Measurements from ENCODE around the gene VPS50.

The VPS50 gene

DNA sequence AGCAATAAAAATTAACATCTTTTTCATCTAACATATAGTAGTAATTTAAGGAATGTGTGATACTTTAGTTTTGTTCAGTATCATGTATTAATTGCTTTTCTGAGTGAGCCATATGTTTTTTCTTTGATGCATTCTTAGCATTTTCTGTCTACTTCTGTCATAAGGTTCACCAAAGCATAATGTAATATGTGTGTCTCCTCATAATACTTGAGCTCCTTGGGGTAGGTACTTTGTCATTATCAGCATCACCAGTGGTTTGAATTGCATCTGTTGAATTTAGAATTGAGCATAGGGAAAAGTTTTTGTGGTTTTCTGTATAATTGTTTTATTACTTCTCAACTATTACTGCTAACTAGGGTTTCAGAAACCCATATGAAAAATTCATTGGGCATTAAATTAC, 26.5 kb downstream of the VPS50 start:
- DNase-seq (ENCODE audit: extremely low spot score) = no peak
- POLR2A ChIA-PET = no interaction called here
- CTCF ChIA-PET = interaction anchor here (1.0 to 1.3 kb wide), 2 partner anchors 15 to 59 kb away, joined by 3 to 4 read pairs; no protein-coding TSS in a partner anchor
- TF ChIP-seq CTCF (IDR thresholded peaks at IDR 0.05; ENCODE audit: control extremely low read depth, extremely low read depth, low read depth, missing control alignments) = no peak

- CTCF ChIA-PET = interaction anchor here (1.6 kb wide), 1 partner anchor 14 kb away, joined by 3 read pairs; no protein-coding TSS in a partner anchor
- no peak for TF ChIP-seq CTCF (IDR thresholded peaks at IDR 0.05; ENCODE audit: control extremely low read depth, extremely low read depth, low read depth, missing control alignments)
- no peak for DNase-seq (ENCODE audit: extremely low spot score)
- POLR2A ChIA-PET = no interaction called here
These were observed 30.4 kb downstream of the VPS50 start for GRCh38 chr7:93262535-93262934.

DNA sequence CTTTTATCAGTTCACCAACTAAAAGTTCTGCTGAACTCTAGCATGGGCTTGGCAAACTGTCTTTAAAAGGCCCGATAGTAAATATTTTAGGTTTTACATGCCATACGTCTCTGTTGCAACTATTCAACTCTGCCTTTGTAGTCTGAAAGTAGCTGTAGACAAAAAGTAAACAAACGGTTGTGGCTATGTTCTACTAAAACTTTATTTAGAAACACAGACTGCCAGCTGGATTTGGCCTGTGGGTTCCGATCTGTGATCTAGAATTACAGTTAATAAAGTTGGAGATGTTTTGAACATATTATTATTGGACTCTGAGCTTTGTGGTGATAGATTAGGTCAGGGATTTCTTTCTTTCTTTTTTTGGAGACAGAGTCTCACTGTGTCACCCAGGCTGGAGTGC, 33.1 kb downstream of the VPS50 start:
- DNase-seq (ENCODE audit: extremely low spot score) = no peak
- POLR2A ChIA-PET = no interaction called here
- CTCF ChIA-PET = interaction anchor here (0.6 to 1.5 kb wide), 4 partner anchors 10 to 45 kb away, joined by 3 to 6 read pairs (median 4); no protein-coding TSS in a partner anchor
- no peak for TF ChIP-seq CTCF (IDR thresholded peaks at IDR 0.05; ENCODE audit: control extremely low read depth, extremely low read depth, low read depth, missing control alignments)

DNA sequence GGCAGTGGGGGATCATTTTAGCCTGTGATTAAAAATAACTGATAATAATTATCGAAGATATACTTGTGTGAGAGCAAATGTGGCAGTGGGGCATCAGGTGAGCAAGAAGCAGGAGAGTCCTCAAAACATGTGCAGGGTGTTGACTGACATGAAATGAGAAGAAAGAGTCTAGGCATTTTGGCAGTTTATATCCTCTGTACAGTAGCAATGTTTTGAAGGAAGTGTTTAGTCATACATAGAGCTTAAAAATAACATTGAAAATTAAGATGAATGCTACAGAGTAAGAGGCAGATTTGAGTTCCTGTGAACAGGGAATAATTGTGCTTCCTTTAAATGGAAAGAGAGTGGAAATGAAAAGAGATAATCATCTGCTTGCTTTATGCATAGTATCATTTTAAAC, 47.4 kb downstream of the VPS50 start:
- ChIA-PET CTCF (interaction anchor here (1.2 to 1.4 kb wide), 2 partner anchors 13 to 34 kb away, joined by 3 read pairs; no protein-coding TSS in a partner anchor), POLR2A (no interaction called here)
- no peak for DNase-seq (ENCODE audit: extremely low spot score)
- no peak for TF ChIP-seq CTCF (IDR thresholded peaks at IDR 0.05; ENCODE audit: control extremely low read depth, extremely low read depth, low read depth, missing control alignments)

GRCh38 chr7:93284908-93285307, 52.7 kb downstream of the VPS50 start:
- TF ChIP-seq CTCF (IDR thresholded peaks at IDR 0.05; ENCODE audit: control extremely low read depth, extremely low read depth, low read depth, missing control alignments) = no peak
- CTCF ChIA-PET = interaction anchor here (1.3 to 1.6 kb wide), 2 partner anchors 11 to 20 kb away, joined by 3 to 4 read pairs; no protein-coding TSS in a partner anchor
- POLR2A ChIA-PET = no interaction called here
- DNase-seq (ENCODE audit: extremely low spot score) = no peak

DNA sequence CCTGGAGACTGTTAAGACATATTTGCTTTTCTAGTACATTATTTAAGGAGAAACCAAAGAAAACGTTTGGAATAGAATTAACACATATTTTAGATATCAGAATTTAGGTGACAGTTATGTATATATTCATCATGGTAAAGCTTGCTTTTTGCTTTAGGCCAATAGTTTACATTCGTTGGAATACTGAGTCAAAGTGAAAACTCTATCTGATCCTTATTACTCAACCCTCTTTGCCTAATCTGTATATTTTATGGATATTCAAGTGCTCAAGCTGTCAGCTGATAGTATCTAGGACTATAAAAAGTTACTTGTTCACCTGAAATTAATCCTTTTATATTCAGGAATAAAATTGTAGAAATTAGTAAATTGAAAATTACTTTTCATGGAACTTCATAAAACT, 61.1 kb downstream of the VPS50 start:
- TF ChIP-seq CTCF (IDR thresholded peaks at IDR 0.05; ENCODE audit: control extremely low read depth, extremely low read depth, low read depth, missing control alignments) = no peak
- DNase-seq (ENCODE audit: extremely low spot score) = no peak
- CTCF ChIA-PET = interaction anchor here (1.2 kb wide), 1 partner anchor 11 kb away, joined by 4 read pairs; no protein-coding TSS in a partner anchor
- POLR2A ChIA-PET = no interaction called here

Measured in GM10248 (cell line).